Stimulated activated CD8-positive, alpha-beta memory T cell treated with anti-CD3 and anti-CD28 coated beads, Interleukin-7, amount 100 ng/mL, for 24 hours (primary cell): Measurements from ENCODE around the gene EML1.
"Not testable (repeated sequence)": the region's sequence is repeated elsewhere in the genome, so short reads cannot be mapped to it uniquely, and the experiment has no call there.

Source experiments
- DNase-seq: peaks from one replicate; pipeline ENCODE4 v3.0.0-alpha.2; 2020; ENCODE audit warnings: low read depth

Gene EML1

GRCh38 chr14:99939421-99939820 lies 146.2 kb downstream of the EML1 start:
- no peak for DNase-seq

- DNase-seq: no peak
These were observed 146.9 kb downstream of the EML1 start for GRCh38 chr14:99940064-99940463.

GRCh38 chr14:99941211-99941610 lies 148.0 kb downstream of the EML1 start:
- DNase-seq: no peak

- DNase-seq: no peak
These were observed 150.4 kb downstream of the EML1 start for GRCh38 chr14:99943620-99944019.

- no peak for DNase-seq
These were observed 151.0 kb downstream of the EML1 start for GRCh38 chr14:99944241-99944651.

GRCh38 chr14:99945732-99946651 lies 152.8 kb downstream of the EML1 start:
- no peak for DNase-seq

- DNase-seq: peak; percentile 25
These were observed 153.7 kb downstream of the EML1 start for GRCh38 chr14:99946652-99947489.

- DNase-seq: no peak
These were observed 154.5 kb downstream of the EML1 start for GRCh38 chr14:99947695-99948094.

- not testable (repeated sequence) for DNase-seq
These were observed 156.0 kb downstream of the EML1 start for GRCh38 chr14:99949011-99949732.

GRCh38 chr14:99950181-99950580 lies 157.0 kb downstream of the EML1 start:
- DNase-seq: no peak

- no peak for DNase-seq
These were observed 157.9 kb downstream of the EML1 start for GRCh38 chr14:99951085-99951484.

GRCh38 chr14:99952039-99952438 lies 158.8 kb downstream of the EML1 start:
- DNase-seq: no peak

GRCh38 chr14:99952453-99952852 lies 159.2 kb downstream of the EML1 start:
- DNase-seq: no peak

GRCh38 chr14:99955826-99956455 lies 162.7 kb downstream of the EML1 start:
- no peak for DNase-seq

GRCh38 chr14:99958380-99958779 lies 165.2 kb downstream of the EML1 start:
- no peak for DNase-seq

- no peak for DNase-seq
These were observed 168.8 kb downstream of the EML1 start for GRCh38 chr14:99961826-99962518.

GRCh38 chr14:99964979-99965378 lies 171.8 kb downstream of the EML1 start:
- DNase-seq: no peak

GRCh38 chr14:99966037-99966835 lies 173.0 kb downstream of the EML1 start:
- DNase-seq: no peak

GRCh38 chr14:99966912-99967311 lies 173.7 kb downstream of the EML1 start:
- DNase-seq: no peak

- no peak for DNase-seq
These were observed 175.1 kb downstream of the EML1 start for GRCh38 chr14:99968191-99968920.
